DOHH2 (cell line): Measurements from ENCODE around the gene LRRC42.

Source experiments
- EZH2phosphoT487 ChIP-seq: fragments of 200-600 bp; sonication (generic); IDR thresholded peaks from 2 replicates; pipeline ENCODE4 v1.6.1; 2017; ENCODE audit warnings: borderline replicate concordance, mild to moderate bottlenecking, antibody characterized with exemption, low read length, moderate library complexity, mixed read lengths
- TF ChIP-seq, protein P1 (sequence below): fragments of 200-600 bp; sonication (generic); IDR thresholded peaks from one replicate; pipeline ENCODE4 v1.5.1; 2014; ENCODE audit warnings: antibody characterized with exemption, mild to moderate bottlenecking, low read depth, low read length; ENCODE audit not compliant: poor library complexity, severe bottlenecking

DNA sequence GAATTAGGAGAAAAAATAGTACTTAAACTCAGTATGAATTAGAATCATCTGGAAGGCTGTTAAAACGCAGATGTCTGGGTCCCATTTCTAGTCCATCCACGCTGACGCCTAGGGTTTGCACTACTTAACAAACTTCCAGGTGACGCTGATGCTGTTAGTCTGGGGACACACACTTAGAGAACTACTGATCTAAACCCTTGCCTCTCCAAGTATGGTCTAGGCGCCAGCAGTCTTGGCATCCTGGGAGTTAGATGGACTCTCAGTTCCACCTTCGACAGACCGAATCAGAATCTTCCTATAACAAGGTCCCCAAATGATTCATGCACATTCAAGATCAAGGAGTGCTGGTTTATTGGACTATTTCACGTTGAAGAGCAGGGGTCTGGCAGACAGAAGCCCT is 40.6 kb upstream of the LRRC42 start:
- TF ChIP-seq, protein P1, sequence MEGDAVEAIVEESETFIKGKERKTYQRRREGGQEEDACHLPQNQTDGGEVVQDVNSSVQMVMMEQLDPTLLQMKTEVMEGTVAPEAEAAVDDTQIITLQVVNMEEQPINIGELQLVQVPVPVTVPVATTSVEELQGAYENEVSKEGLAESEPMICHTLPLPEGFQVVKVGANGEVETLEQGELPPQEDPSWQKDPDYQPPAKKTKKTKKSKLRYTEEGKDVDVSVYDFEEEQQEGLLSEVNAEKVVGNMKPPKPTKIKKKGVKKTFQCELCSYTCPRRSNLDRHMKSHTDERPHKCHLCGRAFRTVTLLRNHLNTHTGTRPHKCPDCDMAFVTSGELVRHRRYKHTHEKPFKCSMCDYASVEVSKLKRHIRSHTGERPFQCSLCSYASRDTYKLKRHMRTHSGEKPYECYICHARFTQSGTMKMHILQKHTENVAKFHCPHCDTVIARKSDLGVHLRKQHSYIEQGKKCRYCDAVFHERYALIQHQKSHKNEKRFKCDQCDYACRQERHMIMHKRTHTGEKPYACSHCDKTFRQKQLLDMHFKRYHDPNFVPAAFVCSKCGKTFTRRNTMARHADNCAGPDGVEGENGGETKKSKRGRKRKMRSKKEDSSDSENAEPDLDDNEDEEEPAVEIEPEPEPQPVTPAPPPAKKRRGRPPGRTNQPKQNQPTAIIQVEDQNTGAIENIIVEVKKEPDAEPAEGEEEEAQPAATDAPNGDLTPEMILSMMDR = no peak
- no peak for TF ChIP-seq EZH2phosphoT487
